HEK293T (cell line): ENCODE results near the gene SUPT3H.
"Not testable (repeated sequence)": the region's sequence is repeated elsewhere in the genome, so short reads cannot be mapped to it uniquely, and the experiment has no call there.

Experiments used
- NFRKB ChIP-seq: fragments of 450-650 bp; IDR thresholded peaks from 2 replicates; pipeline ENCODE4 v1.6.1; 2016; ENCODE audit warnings: mild to moderate bottlenecking, moderate library complexity
- SP1 ChIP-seq: fragments of 450-650 bp; IDR thresholded peaks from 2 replicates; pipeline ENCODE4 v1.6.1; 2017

DNA sequence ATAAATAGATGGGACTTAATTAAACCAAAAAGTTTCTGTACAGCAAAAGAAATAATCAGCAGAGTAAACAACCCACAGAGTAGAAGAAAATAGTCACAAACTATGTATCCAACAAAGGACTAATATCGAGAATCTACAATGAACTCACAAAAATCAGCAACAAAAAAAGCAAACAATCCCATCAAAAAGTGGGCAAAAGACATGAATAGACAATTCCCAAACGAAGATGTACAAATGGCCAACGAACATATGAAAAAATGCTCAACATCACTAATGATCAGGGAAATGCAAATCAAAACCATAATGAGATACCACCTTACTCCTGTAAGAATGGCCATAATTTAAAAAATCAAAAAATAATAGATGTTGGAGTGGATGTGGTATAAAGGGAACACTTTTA lies 232.1 kb downstream of the SUPT3H start:
- TF ChIP-seq SP1, NFRKB: not testable (repeated sequence)
